Gastrocnemius medialis (tissue), 4 donors: ENCODE results near the gene ERO1B. TPM values are rescaled to one million over a fixed set of nuclear protein-coding genes. Genes with fewer than 3 reads are reported as not detected.

ENCODE experiments used
- ATAC-seq, 2 donors: fragments of 150-250 bp; one replicate each; pipeline ENCODE4 v1.9.1; 2016
- DNase-seq, 2 donors: peaks; one replicate each; pipeline ENCODE4 v3.0.0-alpha.2; 2019
- H3K27ac ChIP-seq, 4 donors: fragments of 200-600 bp; sonication (generic); 1 replicate in 1 of 4; 2 replicates in 3 of 4; pipeline ENCODE4 v1.5.1; 2016 to 2018; ENCODE audit warnings: mild to moderate bottlenecking in 2 of 4, moderate library complexity in 1 of 4
- H3K27me3 ChIP-seq, 3 donors: fragments of 200-600 bp; sonication (generic) in 2 of 3; 1 replicate in 1 of 3; 2 replicates in 2 of 3; pipeline versions ENCODE4 v1.5.1 to v1.6.0; 2016 to 2019; ENCODE audit warnings: mild to moderate bottlenecking in 1 of 3, moderate library complexity in 1 of 3
- H3K36me3 ChIP-seq, 2 donors: fragments of 200-600 bp; sonication (generic) in 1 of 2; one replicate each; pipeline ENCODE4 v1.5.1; 2017 to 2018
- H3K4me1 ChIP-seq, 2 donors: fragments of 200-600 bp; sonication (generic) in 1 of 2; one replicate each; pipeline ENCODE4 v1.5.1; 2016 to 2017; ENCODE audit warnings: mild to moderate bottlenecking in 2 of 2
- H3K4me3 ChIP-seq, 4 donors: fragments of 200-600 bp; sonication (generic) in 3 of 4; 1 replicate in 1 of 4; 2 replicates in 3 of 4; pipeline ENCODE4 v1.5.1; 2016 to 2019; ENCODE audit warnings: mild to moderate bottlenecking in 2 of 4
- H3K9me3 ChIP-seq, 3 donors: fragments of 200-600 bp; sonication (generic) in 2 of 3; 1 replicate in 1 of 3; 2 replicates in 2 of 3; pipeline ENCODE4 v1.5.1; 2016 to 2019
- CTCF ChIP-seq, 5 experiments: fragments of 450-650 bp in 3 of 5; fragments of 200-600 bp in 2 of 5; sonication (generic) in 2 of 5; IDR thresholded peaks in 4 of 5; conservative IDR thresholded peaks in 1 of 5; 1 replicate in 4 of 5; 2 replicates in 1 of 5; pipeline ENCODE4 v1.5.1; 2016 to 2019; ENCODE audit warnings: antibody characterized with exemption in 5 of 5, mild to moderate bottlenecking in 3 of 5, moderate library complexity in 3 of 5
- POLR2A ChIP-seq, 2 donors: fragments of 450-650 bp; IDR thresholded peaks; one replicate each; pipeline ENCODE4 v1.6.1; 2017; ENCODE audit warnings: antibody characterized with exemption in 2 of 2, mild to moderate bottlenecking in 2 of 2, moderate library complexity in 2 of 2
- in situ Hi-C, 4 donors: fragments of 200-750 bp; cut with MboI; loops; one replicate each; pipeline versions ENCODE4 v1.15.0 to v1.8.0; 2017; ENCODE audit warnings: low sequenced_read_pairs in 4 of 4
- intact Hi-C: fragments of 100-400 bp; cut with DNase I; formaldehyde crosslinking; loops from one replicate; pipeline ENCODE4 v1.15.1; 2023; ENCODE audit warnings: low total_unique reads
- total RNA-seq, 4 donors: library from RNA; depleted of rRNA; stranded (reverse); fragments of >200 nt; gene quantifications; one replicate each; pipeline versions ENCODE4 v1.1.0 to v1.2.3, GENCODE V29; 2016

The ERO1B gene
- total RNA-seq, 4 donors from 2014 or later = 3.6 to 10.2 (median 5.8) TPM

GRCh38 chr1:236235116-236235515 lies 46.6 kb downstream of the ERO1B start:
- no peak overlapping the region for H3K4me3 ChIP-seq
- no peak overlapping the region for H3K27ac ChIP-seq
- in situ Hi-C loops = no loop called here
- TF ChIP-seq CTCF (IDR thresholded peaks at IDR 0.05 in 4 of 5, conservative IDR thresholded peaks at IDR 0.05 in 1 of 5) (no peak), POLR2A (IDR thresholded peaks at IDR 0.05) (no peak)
- no peaks in the 10 kb centered on the region for H3K9me3 ChIP-seq
- H3K36me3 ChIP-seq = peaks cover 0 to 15% of the 10 kb centered on the region in 2 donors
- intact Hi-C loops = no loop called here
- ATAC-seq = no peak
- DNase-seq = no peak
- H3K27me3 ChIP-seq = no peaks in the 10 kb centered on the region
- H3K4me1 ChIP-seq = no peaks in the 10 kb centered on the region

DNA sequence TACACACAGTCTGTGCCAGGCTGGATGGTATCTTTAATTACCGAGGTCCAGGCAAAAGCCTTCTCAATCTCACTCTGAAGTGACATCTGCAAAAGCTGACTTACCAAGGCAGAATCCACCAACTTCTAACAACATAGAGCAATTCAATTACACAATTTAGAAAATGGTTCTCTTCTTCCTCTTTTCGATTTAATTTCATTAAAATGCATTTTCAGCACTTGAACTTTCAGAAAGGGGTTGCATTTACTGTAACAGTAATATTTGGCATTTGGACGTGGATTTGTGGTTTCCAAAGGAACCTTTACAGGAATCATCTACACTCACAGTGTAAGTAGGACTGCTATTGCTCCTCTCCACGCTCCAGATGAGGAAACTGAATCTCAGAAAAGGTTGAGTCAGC lies 53.3 kb downstream of the ERO1B start:
- H3K4me3 ChIP-seq = no peak overlapping the region
- ATAC-seq (no peak), DNase-seq (no peak)
- H3K9me3 ChIP-seq = no peaks in the 10 kb centered on the region
- TF ChIP-seq POLR2A (IDR thresholded peaks at IDR 0.05) (no peak), CTCF (IDR thresholded peaks at IDR 0.05 in 4 of 5, conservative IDR thresholded peaks at IDR 0.05 in 1 of 5) (no peak)
- intact Hi-C loops (no loop called here), in situ Hi-C loops (no loop called here)
- H3K27me3 ChIP-seq = no peaks in the 10 kb centered on the region
- H3K36me3 ChIP-seq = peaks cover 0 to 29% of the 10 kb centered on the region in 2 donors
- H3K4me1 ChIP-seq = no peaks in the 10 kb centered on the region
- no peak overlapping the region for H3K27ac ChIP-seq

DNA sequence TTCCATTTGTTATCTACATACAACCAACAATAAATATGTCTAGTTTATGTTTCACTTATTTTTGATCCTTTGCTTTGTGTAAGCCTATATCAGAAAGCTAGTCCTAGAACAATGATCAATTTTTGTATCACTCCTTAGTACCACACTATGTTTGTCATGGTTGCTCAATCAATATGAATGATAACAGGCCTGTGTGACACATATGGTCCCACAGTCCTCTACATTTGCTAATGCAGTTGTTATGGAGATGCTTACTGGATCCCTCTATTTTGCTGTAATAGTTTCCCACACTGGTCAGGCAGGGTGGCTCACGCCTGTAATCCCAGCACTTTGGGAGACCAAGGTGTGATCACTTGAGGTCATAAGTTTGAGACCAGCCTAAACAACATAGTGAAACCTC lies 59.1 kb downstream of the ERO1B start:
- H3K4me1 ChIP-seq = no peaks in the 10 kb centered on the region
- H3K36me3 ChIP-seq = peaks cover 0 to 35% of the 10 kb centered on the region in 2 donors
- intact Hi-C loops = no loop called here
- ATAC-seq = no peak
- no peaks in the 10 kb centered on the region for H3K27me3 ChIP-seq
- in situ Hi-C loops = no loop called here
- H3K9me3 ChIP-seq = no peaks in the 10 kb centered on the region
- DNase-seq = no peak
- no peak for TF ChIP-seq POLR2A (IDR thresholded peaks at IDR 0.05)
- no peak for TF ChIP-seq CTCF (IDR thresholded peaks at IDR 0.05 in 4 of 5, conservative IDR thresholded peaks at IDR 0.05 in 1 of 5)
- H3K4me3 ChIP-seq = no peak overlapping the region
- H3K27ac ChIP-seq = no peak overlapping the region

- H3K27me3 ChIP-seq = no peaks in the 10 kb centered on the region
- ATAC-seq (no peak), DNase-seq (no peak)
- intact Hi-C loops = no loop called here
- in situ Hi-C loops = no loop called here
- no peak overlapping the region for H3K4me3 ChIP-seq
- no peaks in the 10 kb centered on the region for H3K4me1 ChIP-seq
- TF ChIP-seq POLR2A (IDR thresholded peaks at IDR 0.05) (no peak), CTCF (IDR thresholded peaks at IDR 0.05 in 4 of 5, conservative IDR thresholded peaks at IDR 0.05 in 1 of 5) (no peak)
- H3K36me3 ChIP-seq = peaks cover 0 to 24% of the 10 kb centered on the region in 2 donors
- H3K27ac ChIP-seq = no peak overlapping the region
- no peaks in the 10 kb centered on the region for H3K9me3 ChIP-seq
These were observed 61.3 kb downstream of the ERO1B start for GRCh38 chr1:236220473-236220872.

DNA sequence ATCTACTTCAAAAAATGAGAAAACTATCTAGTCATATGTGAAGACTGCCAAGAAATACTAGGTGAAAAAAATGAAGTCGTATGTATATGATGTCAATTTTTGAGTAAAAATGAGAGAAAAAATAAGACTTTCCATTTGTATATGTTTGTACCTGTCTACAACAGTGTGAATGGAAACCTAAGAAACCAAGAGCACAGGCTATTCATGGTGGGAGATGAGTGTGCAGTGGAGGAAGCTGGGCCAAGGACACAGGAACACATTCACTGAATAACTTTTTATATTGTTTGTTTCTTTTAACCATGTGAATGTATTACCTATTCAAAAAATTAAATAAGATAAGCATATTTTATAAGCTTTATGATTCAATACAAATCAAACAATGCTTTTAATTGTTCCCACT lies 67.0 kb downstream of the ERO1B start:
- no peak for ATAC-seq
- Histone ChIP-seq H3K36me3 (peaks cover 0 to 12% of the 10 kb centered on the region in 2 donors), H3K9me3 (no peaks in the 10 kb centered on the region), H3K4me3 (no peak overlapping the region), H3K4me1 (no peaks in the 10 kb centered on the region), H3K27me3 (no peaks in the 10 kb centered on the region), H3K27ac (no peak overlapping the region)
- intact Hi-C loops = no loop called here
- no peak for DNase-seq
- TF ChIP-seq POLR2A (IDR thresholded peaks at IDR 0.05) (no peak), CTCF (IDR thresholded peaks at IDR 0.05 in 4 of 5, conservative IDR thresholded peaks at IDR 0.05 in 1 of 5) (no peak)
- in situ Hi-C loops = no loop called here
